T follicular helper cell (primary cell): ENCODE results near the gene CYTH3.

Source experiments
- DNase-seq: peaks from one replicate; pipeline ENCODE4 v3.0.0-alpha.2; 2020; ENCODE audit warnings: low read depth

CYTH3 gene

GRCh38 chr7:6165521-6166320, 106.7 kb downstream of the CYTH3 start:
- DNase-seq = no peak

- DNase-seq = no peak
Observed at GRCh38 chr7:6165075-6165474, 107.3 kb downstream of the CYTH3 start.

- DNase-seq = no peak
Observed at GRCh38 chr7:6164491-6164890, 107.9 kb downstream of the CYTH3 start.

- no peak for DNase-seq
Observed at GRCh38 chr7:6164010-6164409, 108.4 kb downstream of the CYTH3 start.

- DNase-seq = no peak
Observed at GRCh38 chr7:6163402-6163801, 109.0 kb downstream of the CYTH3 start.

GRCh38 chr7:6162650-6163366, 109.6 kb downstream of the CYTH3 start:
- DNase-seq = no peak

- DNase-seq = no peak
Observed at GRCh38 chr7:6162331-6162620, 110.1 kb downstream of the CYTH3 start.

- no peak for DNase-seq
Observed at GRCh38 chr7:6161463-6162330, 110.7 kb downstream of the CYTH3 start.

- DNase-seq = no peak
Observed at GRCh38 chr7:6160191-6160623, 112.2 kb downstream of the CYTH3 start.

- no peak for DNase-seq
Observed at GRCh38 chr7:6159524-6160031, 112.8 kb downstream of the CYTH3 start.

GRCh38 chr7:6159097-6159483, 113.3 kb downstream of the CYTH3 start:
- DNase-seq = no peak

- DNase-seq = no peak
Observed at GRCh38 chr7:6158424-6159096, 113.9 kb downstream of the CYTH3 start.

- no peak for DNase-seq
Observed at GRCh38 chr7:6157685-6158423, 114.6 kb downstream of the CYTH3 start.

GRCh38 chr7:6156734-6157133, 115.7 kb downstream of the CYTH3 start:
- no peak for DNase-seq

GRCh38 chr7:6155596-6155995, 116.8 kb downstream of the CYTH3 start:
- no peak for DNase-seq

- DNase-seq = no peak
Observed at GRCh38 chr7:6154542-6155404, 117.7 kb downstream of the CYTH3 start.

- no peak for DNase-seq
Observed at GRCh38 chr7:6153646-6154541, 118.5 kb downstream of the CYTH3 start.

GRCh38 chr7:6151994-6152735, 120.3 kb downstream of the CYTH3 start:
- no peak for DNase-seq
